HL-60/S4 treated with retinoic acid at 250 ng/mL for 4 days and 3 days (cell line): Measurements from ENCODE around the gene AUH.

Experiments used
- in situ Hi-C: fragments of 300-500 bp; cut with MboI; formaldehyde crosslinking; loops from 2 replicates; pipeline ENCODE4 v1.7.0; 2022; ENCODE audit warnings: low sequenced_read_pairs

AUH gene

DNA sequence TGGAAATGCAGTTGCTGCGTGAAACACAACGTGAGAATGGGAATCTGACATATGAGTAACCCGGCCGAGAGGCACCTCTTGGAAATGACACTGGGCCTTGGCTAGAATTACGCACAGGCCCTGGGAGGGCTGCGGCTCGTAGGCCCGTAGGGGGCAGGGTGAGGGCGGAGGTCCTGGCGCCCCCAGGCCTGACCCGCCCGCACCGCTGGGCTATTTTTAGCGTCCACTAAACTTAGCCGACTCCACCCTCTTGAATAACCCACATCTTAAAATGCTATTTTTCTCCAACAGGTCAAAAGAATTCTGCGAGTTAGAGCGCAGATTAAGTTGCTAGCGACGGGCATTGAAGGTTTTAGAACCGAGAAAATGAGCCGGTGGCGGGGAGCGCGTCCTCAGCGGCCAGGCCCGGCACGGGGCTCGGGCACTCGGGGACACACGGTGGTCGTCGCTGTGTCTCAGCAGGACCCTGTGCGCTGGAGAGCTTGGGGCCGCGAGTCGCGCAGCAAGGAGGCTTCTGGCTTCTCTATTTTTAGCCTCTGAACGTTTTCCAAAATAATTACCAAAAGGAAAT lies 168.5 kb downstream of the AUH start:
- in situ Hi-C loops, result no loop called here

DNA sequence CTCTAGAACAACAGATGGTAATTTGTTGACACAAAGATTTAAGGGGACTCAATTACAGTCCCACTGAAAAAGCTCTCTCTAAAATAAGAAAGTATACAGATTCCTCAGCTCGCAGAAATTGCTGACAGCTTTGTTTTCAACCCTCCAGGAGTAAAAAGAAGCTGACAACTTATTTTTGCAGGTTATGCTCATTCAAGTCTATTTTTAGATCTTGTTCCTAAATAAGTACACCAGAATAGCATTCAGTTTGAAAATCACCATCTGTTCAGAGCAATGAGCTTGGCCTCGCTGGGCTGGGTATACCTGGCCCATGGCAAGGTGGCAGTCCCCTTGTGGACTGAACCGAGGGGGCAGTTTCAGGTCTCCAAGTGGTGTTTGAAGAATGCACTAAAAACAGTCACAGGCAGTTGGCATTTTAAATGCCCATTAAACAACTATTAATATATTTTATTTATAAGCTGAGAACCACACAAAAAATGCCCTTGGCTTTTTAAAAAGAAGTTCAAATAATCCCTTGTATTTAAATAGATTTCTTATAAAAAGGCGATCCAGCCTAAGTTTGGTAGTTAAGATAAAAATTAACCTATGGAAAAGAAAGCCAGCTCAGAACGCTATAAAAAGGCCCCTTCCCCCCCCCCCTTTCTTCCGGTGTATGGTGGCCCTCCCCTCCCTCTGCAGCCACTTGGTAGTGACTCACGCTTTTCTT lies 169.2 kb downstream of the AUH start:
- in situ Hi-C loops, result no loop called here

DNA sequence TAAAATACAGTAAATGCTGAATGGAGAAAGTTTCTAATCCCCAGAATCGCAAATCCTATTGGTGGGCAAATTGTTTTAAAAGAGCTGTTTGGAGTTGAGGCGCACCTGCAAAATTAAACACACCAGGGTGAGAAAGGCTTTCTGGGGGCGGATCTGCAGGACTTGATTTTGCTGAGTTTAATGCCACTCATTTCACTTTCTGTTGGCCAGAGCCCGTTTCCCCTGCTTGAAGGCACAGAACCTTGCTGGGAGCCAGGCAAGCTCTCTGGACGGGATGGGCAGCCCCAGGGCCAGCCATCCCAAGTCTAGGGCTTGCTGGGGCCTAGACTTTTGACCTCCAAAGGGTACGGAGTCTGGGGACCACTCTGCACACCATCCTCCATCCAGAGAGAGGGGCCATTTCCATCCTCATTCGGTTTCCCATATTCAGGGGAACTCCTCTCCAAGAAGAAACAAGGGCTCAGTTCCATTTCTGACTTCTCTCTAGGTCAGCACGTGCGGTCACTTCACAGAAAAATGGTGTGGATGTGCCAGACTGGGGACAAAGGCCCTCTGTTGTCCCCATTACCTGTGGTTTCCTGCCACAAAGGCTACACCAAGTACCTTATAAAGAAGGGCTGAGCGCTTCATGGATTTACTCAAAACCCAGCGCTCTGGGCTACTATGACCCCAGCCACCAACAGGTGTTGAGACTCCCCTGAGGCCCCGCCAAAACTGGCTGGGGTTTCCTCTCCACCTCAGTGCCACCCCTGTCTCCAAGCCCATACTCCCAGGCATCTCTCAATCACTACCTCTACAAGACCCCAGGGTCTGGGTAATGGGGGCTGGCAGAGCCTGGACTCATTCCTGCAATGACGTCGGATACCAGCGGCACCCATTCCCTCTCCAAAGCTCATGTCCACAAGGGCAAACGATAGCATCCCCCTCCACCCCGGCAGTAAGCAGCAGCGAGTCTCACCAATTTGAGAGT lies 170.0 kb downstream of the AUH start:
- in situ Hi-C loops, result no loop called here

DNA sequence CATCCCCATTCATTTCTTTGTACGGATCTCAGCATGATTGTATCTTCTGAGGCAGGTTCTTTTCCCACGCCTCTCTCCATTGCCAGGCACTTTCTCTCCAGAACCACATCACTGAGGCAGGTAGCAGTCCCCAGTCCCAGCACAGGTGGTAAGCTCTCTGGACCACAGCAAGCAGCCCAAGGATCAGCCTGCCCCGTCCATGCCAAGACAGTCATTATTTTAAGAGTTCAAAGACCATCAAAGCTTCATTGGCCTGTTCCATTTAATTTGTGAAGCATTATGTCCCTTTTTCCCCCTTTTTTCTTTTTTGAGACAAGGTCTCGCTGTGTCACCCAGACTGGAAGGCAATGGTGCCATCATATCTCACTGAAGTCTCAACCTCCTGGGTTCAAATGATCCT lies 171.7 kb downstream of the AUH start:
- in situ Hi-C loops, result no loop called here

DNA sequence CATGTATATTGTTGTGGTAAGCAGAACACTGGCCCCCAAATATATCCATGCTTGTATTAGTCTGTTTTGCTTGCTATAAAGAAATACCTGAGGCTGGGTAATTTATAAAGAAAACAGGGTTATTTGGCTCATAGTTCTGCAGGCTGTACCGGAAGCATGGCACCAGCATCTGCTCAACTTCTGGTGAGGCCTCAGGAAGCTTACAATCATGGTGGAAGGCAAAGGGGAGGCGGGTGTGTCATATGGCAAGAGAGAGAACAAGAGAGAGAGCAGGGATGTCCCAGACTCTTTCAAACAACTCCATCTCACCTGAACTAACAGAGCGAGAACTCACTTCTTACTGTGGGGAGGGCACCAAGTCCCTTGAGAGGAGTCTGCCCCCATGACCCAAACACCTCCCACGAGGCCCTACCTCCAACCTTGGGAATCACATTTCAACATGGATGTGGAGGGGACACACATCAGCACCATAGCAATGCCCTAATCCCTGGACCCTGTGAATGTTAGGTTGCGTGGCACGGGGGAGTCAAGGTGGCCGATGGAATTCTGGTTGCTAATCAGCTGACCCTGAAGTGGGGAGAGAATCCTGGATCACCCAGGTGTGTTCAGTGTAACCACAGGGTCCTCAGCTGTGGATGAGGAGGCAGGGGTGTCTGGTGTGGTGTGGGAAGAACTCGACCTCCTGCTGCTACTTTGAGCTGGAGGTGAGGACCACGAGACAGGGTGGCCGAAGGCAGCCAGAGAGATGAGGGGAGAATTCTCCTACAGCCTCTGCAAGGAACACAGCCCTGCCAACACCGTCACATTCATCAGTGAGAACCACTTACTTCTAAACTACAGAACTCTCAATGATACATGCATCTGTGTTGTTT lies 172.8 kb downstream of the AUH start:
- in situ Hi-C loops, result no loop called here

DNA sequence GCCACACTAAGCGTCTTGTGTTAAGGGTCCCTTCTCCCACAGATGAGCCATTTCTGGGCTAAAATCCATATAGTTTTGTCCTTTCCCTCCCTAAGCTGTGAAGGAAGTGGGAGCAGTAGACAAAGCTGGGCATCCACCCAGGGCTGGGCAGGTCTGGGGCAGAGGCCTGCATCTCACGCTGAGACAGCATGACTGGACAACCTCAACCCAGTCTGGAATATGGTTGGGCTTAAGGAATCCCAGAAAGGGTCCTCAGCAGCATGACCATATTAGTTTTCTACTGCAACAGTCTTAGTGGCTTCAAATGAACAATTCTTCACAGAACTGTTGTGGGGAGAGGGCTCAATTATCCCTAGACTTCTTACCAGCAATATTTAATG lies 173.8 kb downstream of the AUH start:
- in situ Hi-C loops, result no loop called here

GRCh38 chr9:91187311-91187964 lies 174.3 kb downstream of the AUH start:
- in situ Hi-C loops, result no loop called here

DNA sequence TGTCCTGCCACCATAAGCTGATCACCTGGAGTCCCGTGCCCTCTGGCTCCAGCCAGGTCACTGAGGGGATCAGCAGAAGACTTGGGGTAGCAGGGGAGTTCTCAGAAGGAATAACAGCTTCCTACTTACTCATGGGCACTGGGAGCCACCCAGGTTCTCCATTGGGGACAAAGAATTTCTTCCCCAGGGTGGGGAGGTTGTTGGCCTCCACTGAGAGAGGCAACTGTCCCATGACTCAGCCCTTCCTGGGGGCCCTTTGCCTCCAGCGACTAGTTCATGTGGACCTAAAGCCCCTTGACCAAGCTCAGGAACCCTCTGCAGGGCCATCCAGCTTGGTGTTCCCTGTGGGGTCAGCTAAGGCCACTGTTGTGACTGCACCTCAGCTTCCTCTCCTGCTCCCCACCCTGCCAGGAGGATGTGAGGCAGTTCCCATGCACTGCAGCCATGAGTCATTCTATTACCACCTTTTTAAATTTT lies 175.0 kb downstream of the AUH start:
- in situ Hi-C loops, result no loop called here

DNA sequence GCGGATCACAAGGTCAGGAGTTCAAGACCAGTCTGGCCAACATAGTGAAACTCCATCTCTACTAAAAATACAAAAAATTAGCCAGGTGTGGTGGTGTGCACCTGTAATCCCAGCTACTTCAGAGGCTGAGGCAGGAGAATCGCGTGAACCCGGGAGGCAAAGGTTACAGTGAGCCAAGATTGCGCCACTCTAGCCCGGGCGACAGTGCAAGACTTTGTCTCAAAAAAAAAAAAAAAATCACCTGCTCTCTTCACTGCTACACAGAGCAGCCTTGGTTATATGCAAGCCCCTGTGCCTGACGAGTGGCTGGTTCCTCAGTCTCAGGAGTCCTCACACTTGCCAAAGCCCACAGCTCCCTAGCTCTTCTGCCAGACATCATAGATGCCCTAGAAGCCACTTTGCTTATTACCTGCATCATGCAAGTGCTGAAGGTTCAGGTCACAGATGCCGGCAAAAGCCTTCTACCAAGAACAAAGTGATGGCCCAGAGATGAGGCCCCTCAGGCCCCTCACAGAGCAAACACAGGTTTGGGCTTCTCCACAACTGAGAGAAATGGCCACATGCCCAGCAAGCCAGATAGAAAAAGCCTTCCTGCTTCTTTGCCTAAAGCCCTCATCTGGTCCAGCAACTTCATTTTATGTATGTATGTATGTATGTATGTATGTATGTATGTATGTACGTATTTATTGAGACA lies 176.4 kb downstream of the AUH start:
- in situ Hi-C loops, result no loop called here

DNA sequence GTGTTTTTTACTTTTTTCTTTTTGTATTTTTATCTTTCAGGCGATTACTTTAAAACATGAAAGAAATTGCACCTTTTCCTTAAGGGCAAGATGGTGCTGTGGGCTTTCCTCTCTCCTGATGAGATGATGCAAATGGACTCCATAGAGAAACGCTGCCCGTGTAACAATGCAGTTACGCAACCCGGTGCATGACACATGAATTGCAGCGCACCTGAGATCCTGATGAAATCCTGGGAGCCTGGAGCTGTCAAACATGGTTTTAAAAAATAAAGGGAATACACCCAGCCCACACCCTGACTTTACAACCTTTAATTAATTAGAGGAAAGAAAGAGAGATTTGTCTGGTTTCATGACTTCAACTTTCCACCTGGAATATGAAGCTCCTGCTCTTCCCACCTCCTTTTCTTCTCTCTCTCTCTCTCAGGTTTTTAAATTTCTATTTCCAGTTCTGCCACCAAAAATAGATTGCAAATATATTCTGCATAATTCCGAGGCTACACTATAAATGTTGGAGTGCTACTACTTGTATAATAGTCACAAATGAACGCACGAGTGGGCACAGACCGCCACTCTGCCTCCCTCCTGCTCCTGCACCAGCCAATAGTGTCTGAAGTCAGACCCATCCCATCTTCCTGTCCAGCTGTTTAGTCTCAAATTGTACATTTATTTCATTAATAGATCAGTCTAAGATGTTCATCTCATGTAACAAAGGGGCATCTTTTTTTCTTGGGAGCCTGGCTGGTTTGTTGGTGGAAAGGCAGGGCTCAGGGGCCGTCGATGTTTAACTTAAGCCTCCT lies 179.1 kb downstream of the AUH start:
- in situ Hi-C loops, result no loop called here

DNA sequence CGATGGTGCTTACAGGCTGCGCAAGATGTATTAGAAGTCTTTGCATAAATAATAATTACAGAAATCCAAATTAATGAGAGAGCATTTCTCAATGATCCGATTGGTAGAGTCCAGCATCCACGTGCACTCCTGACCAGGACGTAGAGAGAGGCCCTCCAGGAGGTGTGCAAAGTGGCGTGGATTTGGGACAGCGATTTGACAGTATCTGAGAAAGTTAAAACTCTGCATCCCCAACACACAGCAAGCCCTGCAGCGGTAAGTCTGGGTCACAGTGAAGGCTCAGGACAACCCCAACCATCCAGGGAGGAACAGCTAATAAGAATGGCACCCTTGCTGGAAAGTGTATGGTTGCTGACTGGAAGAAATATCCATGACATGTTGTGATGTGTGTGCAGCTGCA lies 180.2 kb downstream of the AUH start:
- in situ Hi-C loops, result no loop called here

DNA sequence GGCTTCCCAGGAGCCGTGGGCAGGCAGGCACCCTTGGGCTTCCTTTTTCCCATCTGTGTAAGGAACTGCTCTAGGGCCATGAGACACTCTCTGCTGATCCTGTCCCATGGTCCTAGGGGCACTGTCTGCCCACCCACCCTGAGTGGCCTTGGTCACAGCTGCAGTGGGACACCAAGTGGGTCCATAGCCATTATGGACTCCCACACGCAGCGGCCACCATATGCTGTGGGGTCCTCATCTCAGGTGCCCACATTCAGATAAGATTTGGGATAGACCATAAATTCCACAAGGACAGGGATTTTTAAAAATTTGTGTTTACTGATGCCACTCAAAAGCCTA lies 180.8 kb downstream of the AUH start:
- in situ Hi-C loops, result no loop called here

DNA sequence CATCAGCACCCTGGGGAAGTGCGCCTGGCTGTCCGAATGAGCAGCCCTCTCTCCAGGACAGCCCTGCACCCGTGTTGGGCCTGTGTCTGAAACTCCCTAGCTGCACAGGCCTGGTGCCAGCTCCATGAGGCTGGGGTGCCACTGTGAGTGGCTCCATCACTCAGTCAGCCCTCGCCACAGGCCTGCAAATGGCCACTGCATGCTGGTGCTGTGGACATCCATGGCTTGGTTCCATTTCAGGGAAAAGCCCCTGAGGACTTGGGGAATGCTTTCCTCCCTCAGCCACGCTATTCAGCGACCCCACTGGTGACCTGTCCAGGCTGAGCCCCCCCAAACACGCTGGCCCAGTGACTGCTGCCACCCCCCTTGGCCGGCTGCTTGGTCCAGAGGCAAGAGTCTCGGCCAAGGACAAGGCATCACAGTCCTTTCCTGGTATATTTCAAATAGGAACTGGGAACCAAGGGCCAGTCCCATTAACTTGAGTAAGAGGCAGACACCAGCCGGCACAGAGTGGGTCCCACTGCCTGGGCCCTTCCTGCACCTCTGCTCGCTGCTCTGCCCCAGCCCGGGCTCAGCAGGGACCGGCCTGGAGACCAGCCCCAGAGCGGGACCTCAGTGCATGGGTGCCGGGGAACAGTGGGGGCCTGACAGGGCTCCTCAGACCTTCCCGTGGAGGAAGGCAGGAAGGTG lies 181.3 kb downstream of the AUH start:
- in situ Hi-C loops, result no loop called here

- in situ Hi-C loops, result no loop called here
Observed at GRCh38 chr9:91179237-91180138, 182.2 kb downstream of the AUH start.

- in situ Hi-C loops, result no loop called here
Observed at GRCh38 chr9:91178281-91179236, 183.2 kb downstream of the AUH start.

DNA sequence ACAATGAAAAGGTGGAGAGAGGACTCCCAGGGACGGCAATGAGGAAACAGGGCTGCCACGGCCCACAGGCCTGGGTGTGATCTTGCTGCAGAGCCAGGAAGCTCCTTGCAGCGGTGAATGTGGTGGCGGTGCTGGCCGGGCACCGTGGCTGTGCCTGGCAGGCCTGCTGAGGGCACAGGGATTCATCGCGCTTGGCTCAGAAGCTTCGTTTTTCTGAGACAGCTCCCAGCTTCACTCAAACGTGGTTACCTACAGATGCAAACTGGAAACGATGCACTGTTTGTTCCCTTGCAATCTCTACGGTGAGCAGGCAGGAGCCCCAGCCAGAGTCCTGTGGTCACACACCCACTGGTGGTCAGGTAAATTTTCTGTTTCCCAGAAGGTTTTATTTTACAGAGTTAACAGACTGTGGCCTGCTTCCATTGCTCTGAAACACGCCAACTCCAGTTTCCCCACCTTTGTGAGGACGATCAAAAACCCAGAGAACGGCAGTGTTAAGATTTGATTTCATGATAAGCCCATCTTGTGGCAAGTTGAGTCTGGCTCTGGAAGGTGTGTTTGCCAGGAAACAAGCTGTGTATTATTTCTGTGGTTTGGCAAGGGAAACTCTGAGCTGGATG lies 183.9 kb downstream of the AUH start:
- in situ Hi-C loops, result no loop called here
